T-helper 1 cell treated with Interleukin-12 subunit alpha and Interleukin-12 subunit beta and Interleukin-4 antibody, amounts not matched to agents 30 ng/mL and 1 ng/mL, for 36 hours (primary cell): ENCODE results near the gene TRAK2. TPM values are rescaled to one million over a fixed set of nuclear protein-coding genes. Genes with fewer than 3 reads are reported as not detected.
"Not testable (repeated sequence)": the region's sequence is repeated elsewhere in the genome, so short reads cannot be mapped to it uniquely, and the experiment has no call there.

Experiments used
- intact Hi-C: fragments of 100-400 bp; cut with micrococcal nuclease; formaldehyde crosslinking; loops from one replicate; pipeline ENCODE4 v1.15.1; 2024
- total RNA-seq: library from RNA; stranded (reverse); gene quantifications from 2 replicates; pipeline ENCODE4 v1.2.3, GENCODE V29; 2022

The TRAK2 gene
- total RNA-seq, 1 donor from 2014 or later: 42.4 TPM

GRCh38 chr2:201452058-201452921 lies 1.0 kb upstream of the TRAK2 start:
- intact Hi-C loops: loop anchor here (2.0 to 5.0 kb wide), 6 partner anchors 550 to 1540 kb away; partner anchors contain the start of genes BMPR2, C2orf69, FAM117B and FZD7

- intact Hi-C loops: loop anchor here (1.0 to 5.0 kb wide), 23 partner anchors 19 to 1539 kb away; partner anchors contain the start of genes BMPR2, BZW1, C2orf69 and CASP10
Measured at GRCh38 chr2:201450954-201451291, 335 bp downstream of the TRAK2 start.

GRCh38 chr2:201448701-201449100 lies 2.6 kb downstream of the TRAK2 start:
- intact Hi-C loops: no loop called here

GRCh38 chr2:201448061-201448460 lies 3.2 kb downstream of the TRAK2 start:
- intact Hi-C loops: no loop called here

GRCh38 chr2:201447086-201447485 lies 4.2 kb downstream of the TRAK2 start:
- intact Hi-C loops: loop anchor here (1.0 to 2.0 kb wide), 3 partner anchors 15 to 83 kb away; no protein-coding TSS in a partner anchor

- intact Hi-C loops: no loop called here
Measured at GRCh38 chr2:201444746-201445465, 6.4 kb downstream of the TRAK2 start.

GRCh38 chr2:201441409-201441808 lies 9.8 kb downstream of the TRAK2 start:
- intact Hi-C loops: no loop called here

- intact Hi-C loops: no loop called here
Measured at GRCh38 chr2:201440182-201440581, 11.1 kb downstream of the TRAK2 start.

GRCh38 chr2:201439336-201439922 lies 11.8 kb downstream of the TRAK2 start:
- intact Hi-C loops: not testable (repeated sequence)

- intact Hi-C loops: no loop called here
Measured at GRCh38 chr2:201436141-201436540, 15.1 kb downstream of the TRAK2 start.

GRCh38 chr2:201433394-201433995 lies 17.8 kb downstream of the TRAK2 start:
- intact Hi-C loops: loop anchor here (2.0 kb wide), 1 partner anchor 17 kb away; no protein-coding TSS in a partner anchor

GRCh38 chr2:201432621-201433393 lies 18.5 kb downstream of the TRAK2 start:
- intact Hi-C loops: loop anchor here (1.0 to 2.0 kb wide), 4 partner anchors 14 to 209 kb away; partner anchors contain the start of genes STRADB and TRAK2

GRCh38 chr2:201432038-201432620 lies 19.1 kb downstream of the TRAK2 start:
- intact Hi-C loops: loop anchor here (1.0 to 2.0 kb wide), 4 partner anchors 15 to 210 kb away; partner anchors contain the start of genes STRADB and TRAK2

- intact Hi-C loops: no loop called here
Measured at GRCh38 chr2:201430839-201431238, 20.4 kb downstream of the TRAK2 start.

- intact Hi-C loops: not testable (repeated sequence)
Measured at GRCh38 chr2:201430322-201430721, 20.9 kb downstream of the TRAK2 start.

GRCh38 chr2:201429835-201430234 lies 21.4 kb downstream of the TRAK2 start:
- intact Hi-C loops: not testable (repeated sequence)

GRCh38 chr2:201428366-201428765 lies 22.9 kb downstream of the TRAK2 start:
- intact Hi-C loops: not testable (repeated sequence)

- intact Hi-C loops: no loop called here
Measured at GRCh38 chr2:201425952-201426351, 25.3 kb downstream of the TRAK2 start.

- intact Hi-C loops: no loop called here
Measured at GRCh38 chr2:201420442-201421113, 30.7 kb downstream of the TRAK2 start.
